AG04450 (cell line): ENCODE results near the gene PIK3C2B. TPM values are rescaled to one million over a fixed set of nuclear protein-coding genes. Genes with fewer than 3 reads are reported as not detected.

Source experiments
- CTCF ChIA-PET: fragments of 300-600, 350-600 bp; formaldehyde crosslinking; extraction: SDS; loops from one replicate; lab custom pipeline; 2022; ENCODE audit warnings: antibody characterized with exemption, inconsistent platforms; lab: Charles Lee
- POLR2A ChIA-PET: fragments of 350-600 bp; formaldehyde crosslinking; extraction: SDS; loops from one replicate; lab custom pipeline; 2021; ENCODE audit warnings: antibody characterized with exemption, inconsistent platforms; lab: Yijun Ruan, JAX
- DNase-seq: peaks from one replicate; pipeline ENCODE4 v3.0.0-alpha.2; 2011; ENCODE audit warnings: low read depth, low spot score
- H3K27ac ChIP-seq: one replicate; pipeline ENCODE4 v1.5.1; 2012; ENCODE audit warnings: low read depth, low read length, control low read depth
- H3K27me3 ChIP-seq: one replicate; pipeline ENCODE4 v1.6.0; 2012; ENCODE audit warnings: low read length; ENCODE audit not compliant: control insufficient read depth, insufficient read depth
- H3K4me3 ChIP-seq: 2 replicates; pipeline ENCODE4 v1.5.1; 2011; ENCODE audit warnings: mild to moderate bottlenecking, low read depth, low read length, control low read depth
- H3K9me3 ChIP-seq: 2 replicates; pipeline ENCODE4 v1.5.1; 2012; ENCODE audit warnings: low read length; ENCODE audit not compliant: control insufficient read depth, insufficient read depth
- polyA plus RNA-seq: library from polyadenylated mRNA; depleted of rRNA; stranded (reverse); fragments of >200 nt; gene quantifications from 2 replicates; pipeline ENCODE4 v1.2.3, GENCODE V29; 2011
- TF ChIP-seq, protein P1 (sequence below): IDR thresholded peaks from 2 replicates; pipeline ENCODE4 v1.5.1; 2011; ENCODE audit warnings: low read depth, low read length, control low read depth, inconsistent platforms

Gene PIK3C2B
- polyA plus RNA-seq, 1 experiment: 4.9 TPM

DNA sequence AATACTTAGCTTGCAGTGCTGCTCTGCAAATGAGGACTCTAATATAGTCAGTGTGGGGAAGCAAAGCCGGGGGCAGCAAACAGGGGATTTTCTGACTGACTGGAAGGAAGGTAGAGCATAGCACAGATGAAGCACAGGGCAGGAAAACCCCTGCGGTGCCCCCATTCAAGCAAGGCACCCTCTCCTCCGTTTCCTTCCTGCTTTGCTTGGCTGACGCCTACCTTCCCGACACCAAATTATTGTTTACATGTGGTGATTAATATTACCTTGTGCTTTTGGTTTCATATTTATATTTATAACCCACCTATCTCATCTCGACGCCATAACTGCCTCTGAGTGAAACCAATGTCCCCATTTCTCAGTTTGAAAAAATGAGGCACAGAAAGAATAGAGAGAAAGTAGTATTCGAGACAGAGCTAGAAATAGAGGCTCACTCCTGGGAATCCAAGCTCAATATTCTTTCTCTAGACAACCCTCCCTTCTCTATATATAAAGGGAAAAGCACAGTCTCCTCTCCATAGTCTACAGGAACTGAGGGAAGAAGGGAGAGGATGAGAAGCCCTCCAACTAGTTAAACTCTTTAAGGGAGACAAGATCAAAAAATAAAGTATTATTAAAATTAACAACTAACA is 41.3 kb downstream of the PIK3C2B start:
- ChIA-PET CTCF (interaction anchor here (0.7 to 1.4 kb wide), 3 partner anchors 55 to 359 kb away, joined by 3 to 16 read pairs (median 5); no protein-coding TSS in a partner anchor), POLR2A (no interaction called here)
- H3K4me3 ChIP-seq: no peak overlapping the region

DNA sequence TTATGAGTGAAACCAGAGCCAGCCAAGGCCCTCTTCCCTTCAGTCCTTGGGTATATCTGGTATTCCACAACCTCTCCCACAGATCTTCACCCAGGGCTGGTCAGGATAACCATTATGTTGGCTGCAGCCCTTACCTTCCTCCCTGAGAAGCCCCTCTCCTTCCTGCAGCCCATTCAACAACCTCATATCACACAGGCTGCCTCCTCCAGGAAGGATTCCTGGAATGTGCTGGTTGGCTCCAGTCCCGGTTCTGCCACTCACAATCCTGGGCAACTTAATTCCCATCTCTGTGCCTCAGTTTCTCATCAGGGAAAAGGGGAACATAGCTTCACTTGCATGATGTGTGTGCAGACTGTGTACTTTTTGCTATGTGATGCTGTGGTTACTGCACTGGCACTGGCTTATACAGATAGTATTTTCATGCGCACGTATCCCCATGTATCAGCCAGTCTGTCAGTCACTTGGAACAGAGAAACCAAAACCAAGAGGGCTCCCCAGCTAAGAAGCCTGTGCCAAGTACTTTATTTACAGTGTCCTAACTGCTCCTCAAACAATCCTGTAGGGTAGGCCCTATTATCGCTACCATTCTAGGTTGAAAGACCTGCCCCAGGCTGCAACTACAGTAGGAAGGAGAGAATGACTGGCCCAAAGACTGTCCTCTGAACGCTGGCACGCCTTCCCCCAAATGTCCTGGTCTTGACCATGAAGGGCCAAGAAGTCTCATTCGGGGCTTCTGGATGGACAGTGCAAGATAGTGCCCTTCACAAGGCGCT is 43.1 kb downstream of the PIK3C2B start:
- no peaks in the 10 kb centered on the region for H3K27me3 ChIP-seq
- TF ChIP-seq, protein P1, sequence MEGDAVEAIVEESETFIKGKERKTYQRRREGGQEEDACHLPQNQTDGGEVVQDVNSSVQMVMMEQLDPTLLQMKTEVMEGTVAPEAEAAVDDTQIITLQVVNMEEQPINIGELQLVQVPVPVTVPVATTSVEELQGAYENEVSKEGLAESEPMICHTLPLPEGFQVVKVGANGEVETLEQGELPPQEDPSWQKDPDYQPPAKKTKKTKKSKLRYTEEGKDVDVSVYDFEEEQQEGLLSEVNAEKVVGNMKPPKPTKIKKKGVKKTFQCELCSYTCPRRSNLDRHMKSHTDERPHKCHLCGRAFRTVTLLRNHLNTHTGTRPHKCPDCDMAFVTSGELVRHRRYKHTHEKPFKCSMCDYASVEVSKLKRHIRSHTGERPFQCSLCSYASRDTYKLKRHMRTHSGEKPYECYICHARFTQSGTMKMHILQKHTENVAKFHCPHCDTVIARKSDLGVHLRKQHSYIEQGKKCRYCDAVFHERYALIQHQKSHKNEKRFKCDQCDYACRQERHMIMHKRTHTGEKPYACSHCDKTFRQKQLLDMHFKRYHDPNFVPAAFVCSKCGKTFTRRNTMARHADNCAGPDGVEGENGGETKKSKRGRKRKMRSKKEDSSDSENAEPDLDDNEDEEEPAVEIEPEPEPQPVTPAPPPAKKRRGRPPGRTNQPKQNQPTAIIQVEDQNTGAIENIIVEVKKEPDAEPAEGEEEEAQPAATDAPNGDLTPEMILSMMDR: no peak
- CTCF ChIA-PET: interaction anchor here (7.1 to 15.0 kb wide), 2 partner anchors 21 to 49 kb away, joined by 51 to 483 read pairs; partner anchors contain the start of gene PIK3C2B
- H3K4me3 ChIP-seq: no peak overlapping the region
- POLR2A ChIA-PET: interaction anchor here (1.4 kb wide), 1 partner anchor 49 kb away, joined by 4 read pairs; no protein-coding TSS in a partner anchor
- no peaks in the 10 kb centered on the region for H3K9me3 ChIP-seq
- no peak overlapping the region for H3K27ac ChIP-seq
- no peak for DNase-seq

More for the DNA sequence above, 41.3 kb downstream of the PIK3C2B start:
- TF ChIP-seq, protein P1: no peak
- H3K9me3 ChIP-seq: no peaks in the 10 kb centered on the region
- no peaks in the 10 kb centered on the region for H3K27me3 ChIP-seq
- DNase-seq: no peak
- H3K27ac ChIP-seq: no peak overlapping the region

DNA sequence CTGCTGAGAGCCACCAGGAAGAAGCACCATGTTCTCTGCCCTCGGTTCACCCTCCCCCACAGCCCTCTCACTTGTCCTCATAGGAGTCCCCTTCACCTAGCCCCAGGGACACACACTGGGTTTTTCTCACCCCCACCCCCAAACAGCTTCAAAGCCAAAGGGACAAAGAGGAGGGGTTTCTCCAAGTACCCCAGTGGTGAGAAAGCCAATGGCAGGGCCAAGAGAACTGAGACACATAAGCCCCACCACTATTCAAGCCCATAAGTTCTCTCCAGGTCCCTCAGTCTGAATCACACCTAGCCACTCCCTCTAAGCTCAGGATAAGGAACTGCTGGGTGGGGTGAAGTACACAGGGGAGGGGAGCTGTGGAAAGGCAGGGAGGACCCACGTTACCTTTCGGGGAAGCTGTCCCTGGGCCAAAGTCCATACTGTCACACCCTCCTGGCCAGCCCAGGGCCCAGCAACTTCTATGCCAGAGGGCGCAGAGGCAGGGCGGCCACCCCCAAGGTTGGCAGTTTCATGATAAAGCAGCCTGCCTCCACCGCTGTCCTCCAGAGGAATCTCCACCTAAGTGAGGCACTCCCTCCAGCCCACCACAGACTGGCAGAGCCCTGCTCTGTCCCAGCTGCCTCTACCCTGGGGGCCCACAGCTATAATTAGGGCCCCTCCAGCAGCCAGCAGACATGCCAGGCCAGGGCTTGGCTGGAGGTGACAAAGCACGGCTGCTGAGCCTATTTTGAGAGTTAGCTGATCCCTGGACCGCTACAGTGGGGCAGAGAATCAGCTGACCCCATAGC is 43.9 kb downstream of the PIK3C2B start:
- ChIA-PET CTCF (interaction anchor here (1.9 to 15.0 kb wide), 3 partner anchors 20 to 356 kb away, joined by 4 to 483 read pairs (median 51); partner anchors contain the start of gene PIK3C2B), POLR2A (interaction anchor here (1.4 kb wide), 1 partner anchor 50 kb away, joined by 4 read pairs; no protein-coding TSS in a partner anchor)
- no peaks in the 10 kb centered on the region for H3K9me3 ChIP-seq
- H3K4me3 ChIP-seq: no peak overlapping the region
- TF ChIP-seq, protein P1: no peak
- no peaks in the 10 kb centered on the region for H3K27me3 ChIP-seq
- H3K27ac ChIP-seq: no peak overlapping the region
- DNase-seq: no peak

DNA sequence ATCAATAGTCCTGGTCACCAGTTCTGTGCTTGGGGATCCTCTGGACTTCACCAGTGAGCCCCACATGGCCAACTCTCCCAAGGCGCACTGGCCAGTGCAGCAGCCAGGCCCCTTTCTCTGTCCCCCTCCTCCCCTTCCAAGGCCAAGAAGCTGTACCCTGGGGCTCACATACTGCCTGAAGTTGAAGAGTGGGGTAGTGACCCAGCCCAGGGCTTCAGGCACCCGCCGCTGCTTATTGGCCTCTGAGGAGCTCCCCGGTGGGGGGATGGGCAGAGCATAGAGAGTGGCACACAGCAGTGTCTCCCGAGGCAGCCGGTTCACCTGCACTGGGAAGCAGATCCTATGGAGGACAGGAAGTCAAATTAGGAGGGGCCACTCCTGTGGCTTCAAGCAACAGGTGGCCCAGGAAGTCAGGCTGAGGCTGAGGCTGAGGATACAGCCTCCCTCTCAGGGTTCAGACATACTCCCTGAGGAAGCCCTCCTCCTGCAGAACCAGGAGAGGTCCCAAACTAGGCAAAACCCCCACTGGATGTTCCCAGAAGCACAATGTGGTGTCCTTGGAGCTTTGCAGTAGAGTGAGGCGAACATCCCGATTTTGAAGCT is 44.8 kb downstream of the PIK3C2B start:
- Histone ChIP-seq H3K27me3 (no peaks in the 10 kb centered on the region), H3K9me3 (no peaks in the 10 kb centered on the region), H3K27ac (no peak overlapping the region), H3K4me3 (no peak overlapping the region)
- TF ChIP-seq, protein P1: no peak
- POLR2A ChIA-PET: no interaction called here
- CTCF ChIA-PET: interaction anchor here (0.7 to 15.0 kb wide), 5 partner anchors 14 to 357 kb away, joined by 3 to 483 read pairs (median 4); partner anchors contain the start of gene PIK3C2B
- DNase-seq: no peak
